ENCODE results near the gene SETDB1.

DNA sequence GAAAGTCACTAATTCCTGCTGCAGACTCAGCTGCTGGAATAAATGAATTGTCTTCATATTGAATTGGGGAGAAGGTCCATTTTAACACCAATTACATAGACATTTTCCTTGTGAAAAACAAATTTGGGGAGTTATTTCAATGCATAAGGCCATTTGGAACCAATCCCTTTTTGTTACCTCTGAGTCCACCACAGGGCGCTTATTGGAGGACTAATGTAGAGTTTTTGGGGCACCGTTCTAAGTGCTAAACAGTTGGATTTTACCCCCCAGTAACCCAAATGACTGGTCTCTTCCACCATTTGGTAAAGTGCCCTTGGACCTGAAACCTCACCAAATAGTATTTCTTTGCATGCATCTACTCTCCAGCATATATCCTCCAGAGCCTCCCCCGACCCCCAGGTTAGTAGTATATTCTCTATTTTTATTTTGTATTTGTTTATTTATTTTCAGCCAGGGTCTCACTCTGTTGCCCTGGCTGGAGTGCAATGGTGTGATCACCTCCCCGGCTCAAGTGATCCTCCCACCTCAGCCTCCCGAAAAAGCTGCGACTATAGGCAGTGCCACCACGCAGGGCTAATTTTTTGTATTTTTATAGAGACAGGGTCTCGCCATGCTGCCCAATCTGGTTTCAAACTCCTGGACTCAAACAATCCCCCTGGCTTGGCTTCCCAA lies 83.6 kb downstream of the SETDB1 start:
- TF ChIP-seq, protein P1, sequence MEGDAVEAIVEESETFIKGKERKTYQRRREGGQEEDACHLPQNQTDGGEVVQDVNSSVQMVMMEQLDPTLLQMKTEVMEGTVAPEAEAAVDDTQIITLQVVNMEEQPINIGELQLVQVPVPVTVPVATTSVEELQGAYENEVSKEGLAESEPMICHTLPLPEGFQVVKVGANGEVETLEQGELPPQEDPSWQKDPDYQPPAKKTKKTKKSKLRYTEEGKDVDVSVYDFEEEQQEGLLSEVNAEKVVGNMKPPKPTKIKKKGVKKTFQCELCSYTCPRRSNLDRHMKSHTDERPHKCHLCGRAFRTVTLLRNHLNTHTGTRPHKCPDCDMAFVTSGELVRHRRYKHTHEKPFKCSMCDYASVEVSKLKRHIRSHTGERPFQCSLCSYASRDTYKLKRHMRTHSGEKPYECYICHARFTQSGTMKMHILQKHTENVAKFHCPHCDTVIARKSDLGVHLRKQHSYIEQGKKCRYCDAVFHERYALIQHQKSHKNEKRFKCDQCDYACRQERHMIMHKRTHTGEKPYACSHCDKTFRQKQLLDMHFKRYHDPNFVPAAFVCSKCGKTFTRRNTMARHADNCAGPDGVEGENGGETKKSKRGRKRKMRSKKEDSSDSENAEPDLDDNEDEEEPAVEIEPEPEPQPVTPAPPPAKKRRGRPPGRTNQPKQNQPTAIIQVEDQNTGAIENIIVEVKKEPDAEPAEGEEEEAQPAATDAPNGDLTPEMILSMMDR (conservative IDR thresholded peaks at IDR 0.05; ENCODE audit: low read length) = no peak
- no peak for TF ChIP-seq EZH2phosphoT487 (IDR thresholded peaks at IDR 0.05; ENCODE audit: borderline replicate concordance)

Measured in Loucy (cell line).